GM19099 (cell line): ENCODE data around the gene JTB.

ENCODE experiments used
- POLR2A ChIP-seq: IDR thresholded peaks from 3 replicates; pipeline ENCODE4 v1.6.1; 2011; ENCODE audit warnings: low read depth; ENCODE audit not compliant: insufficient read length; ENCODE audit errors: extremely low read depth

The JTB gene

DNA sequence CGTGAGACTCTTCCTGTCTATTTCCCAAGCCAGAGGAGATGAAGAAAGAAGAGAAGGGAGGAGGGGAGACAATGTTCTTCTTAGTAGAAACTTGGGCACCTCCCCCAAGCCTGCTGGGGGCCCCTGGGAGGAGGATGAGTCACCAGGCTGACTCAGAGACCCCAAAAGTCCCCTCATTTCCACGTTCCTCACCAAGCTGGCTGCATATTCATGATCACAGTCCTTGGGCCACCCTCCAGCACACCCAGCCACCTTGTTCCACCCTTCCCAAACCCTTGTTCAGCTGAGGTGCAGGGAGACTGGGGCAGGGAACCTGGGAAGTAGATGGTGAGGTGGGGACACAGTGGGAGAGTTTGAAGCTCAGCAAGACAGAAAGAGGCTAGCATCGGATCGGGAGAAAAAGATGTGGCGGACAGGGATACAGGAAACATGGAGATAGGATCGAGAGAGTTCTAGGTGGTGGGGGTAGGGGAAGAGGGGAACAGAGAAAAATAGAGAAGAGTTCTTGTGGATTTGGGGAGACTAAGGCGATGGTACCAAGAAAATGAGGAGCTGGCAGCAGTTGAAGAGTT is 8.0 kb upstream of the JTB start:
- peak; percentile 29 for TF ChIP-seq POLR2A

DNA sequence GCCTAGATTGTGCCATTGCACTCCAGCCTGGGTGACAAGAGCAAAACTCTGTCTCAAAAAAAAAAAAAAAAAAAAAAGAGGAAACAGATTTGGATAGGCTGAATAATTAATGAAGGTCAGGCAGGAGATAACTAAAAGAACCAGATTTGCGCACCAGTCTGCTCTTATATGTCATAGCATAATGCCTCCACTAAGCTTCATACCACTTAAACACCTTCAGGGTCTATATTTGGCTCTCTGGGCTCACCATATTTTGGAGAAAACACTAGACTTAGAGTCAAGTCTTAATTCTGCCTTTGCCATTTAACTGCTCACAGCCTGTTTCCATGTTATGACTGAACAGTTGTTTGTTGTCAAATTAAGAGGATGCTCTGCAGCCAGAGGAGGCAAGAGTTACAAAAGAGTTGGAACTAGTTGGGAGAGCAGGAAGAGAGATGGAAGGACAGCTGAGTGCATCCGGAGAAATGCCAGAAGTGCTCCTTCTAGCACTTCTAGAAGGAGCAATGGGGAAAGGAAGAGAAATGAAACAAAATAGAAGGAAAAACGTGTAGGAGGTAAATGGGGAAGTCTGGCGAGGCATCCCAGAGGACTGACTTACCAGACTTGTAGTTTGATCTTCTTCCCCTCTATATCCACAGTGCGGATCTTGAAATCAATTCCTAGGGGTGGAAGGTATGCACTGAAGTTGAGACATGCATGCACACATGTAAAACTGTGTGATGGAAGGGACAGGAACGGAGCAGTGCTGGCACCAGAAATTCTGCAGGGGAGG is 6.8 kb upstream of the JTB start:
- no peak for TF ChIP-seq POLR2A

DNA sequence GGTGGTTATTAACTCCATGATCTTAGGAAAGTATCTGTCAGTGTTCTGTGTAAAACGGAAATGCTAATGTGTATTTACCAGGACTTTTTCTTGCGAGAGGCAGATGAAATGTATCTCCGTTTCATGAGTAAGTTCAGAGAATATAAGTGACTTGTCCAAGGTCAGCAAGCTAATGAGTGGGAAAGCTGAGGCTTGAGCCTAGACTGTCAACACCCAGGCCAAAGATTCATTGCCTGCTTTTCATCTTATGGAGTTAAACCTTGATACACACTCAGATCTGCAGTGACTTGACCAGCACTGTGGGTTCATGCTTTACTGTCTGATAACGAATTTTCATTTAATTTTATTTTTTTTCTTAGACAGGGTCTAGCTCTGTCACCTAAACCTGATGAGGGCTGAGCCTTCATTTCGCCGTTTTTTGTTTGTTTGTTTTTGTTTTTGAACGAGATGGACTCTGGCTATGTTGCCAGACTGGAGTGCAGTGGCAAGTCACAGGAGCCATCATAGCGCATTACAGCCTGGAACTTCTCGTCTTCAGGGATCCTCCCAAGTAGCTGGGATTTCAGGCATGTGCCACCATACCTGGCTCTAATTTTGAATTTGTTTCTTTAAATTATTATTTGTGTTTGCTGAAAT is 918 bp upstream of the JTB start:
- no peak for TF ChIP-seq POLR2A

DNA sequence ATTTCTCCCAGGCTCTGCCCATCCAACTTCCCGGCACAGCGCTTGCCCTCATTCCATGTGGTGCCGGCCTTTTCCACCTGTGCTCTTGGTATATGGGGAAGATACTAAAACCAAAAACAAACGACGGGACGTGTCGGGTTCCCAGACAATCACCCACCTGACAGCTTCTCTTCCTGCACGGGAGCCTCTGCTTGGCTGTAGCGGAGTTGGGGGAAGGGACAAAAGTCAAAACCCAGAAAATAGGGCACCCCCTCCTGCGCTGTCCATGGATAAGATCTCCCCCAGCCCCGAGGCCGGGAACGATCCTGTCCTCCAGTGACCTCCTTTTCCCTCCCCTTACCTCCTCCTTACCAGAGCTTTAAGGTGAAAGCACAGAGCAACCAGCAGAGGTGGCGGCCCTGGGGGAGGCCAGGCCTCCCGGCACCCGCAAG is 640 bp downstream of the JTB start:
- no peak for TF ChIP-seq POLR2A

- TF ChIP-seq POLR2A, result no peak
Observed at GRCh38 chr1:153973525-153973924, 3.9 kb downstream of the JTB start.

DNA sequence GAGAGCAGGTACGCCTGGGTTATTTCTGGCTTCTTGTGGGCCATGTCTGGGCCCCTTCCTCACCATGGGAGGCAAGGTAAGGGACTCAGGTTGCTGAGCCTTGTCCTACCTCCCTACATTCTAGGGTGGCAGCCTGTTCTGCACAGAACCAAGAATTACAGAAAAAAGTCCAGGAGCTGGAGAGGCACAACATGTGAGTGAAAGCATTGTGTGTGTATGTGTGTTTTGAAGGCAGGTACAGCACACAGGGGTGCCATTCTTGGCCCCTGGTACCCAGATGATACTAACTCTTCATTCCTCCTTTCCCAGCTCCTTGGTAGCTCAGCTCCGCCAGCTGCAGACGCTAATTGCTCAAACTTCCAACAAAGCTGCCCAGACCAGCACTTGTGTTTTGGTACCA is 4.4 kb downstream of the JTB start:
- no peak for TF ChIP-seq POLR2A

DNA sequence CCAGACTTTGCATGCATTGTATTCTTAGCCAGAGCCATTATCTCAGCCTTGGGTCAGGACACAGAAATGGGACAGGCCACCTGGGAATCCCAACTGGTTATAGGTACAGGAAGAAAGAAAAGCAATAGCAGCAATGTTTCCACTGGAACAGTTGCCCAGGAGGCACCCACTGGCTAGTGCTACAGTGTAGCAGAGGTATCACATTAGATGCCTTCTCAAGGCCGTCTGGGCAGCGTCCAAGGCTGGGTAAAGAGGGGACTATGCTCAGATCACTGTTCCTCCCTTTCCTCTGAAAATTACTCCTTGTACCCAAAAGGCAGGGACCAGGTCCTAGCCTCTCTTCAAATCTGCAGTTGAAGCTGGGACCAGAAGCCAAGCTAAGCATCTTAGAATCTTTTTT is 7.1 kb downstream of the JTB start:
- TF ChIP-seq POLR2A, result no peak

DNA sequence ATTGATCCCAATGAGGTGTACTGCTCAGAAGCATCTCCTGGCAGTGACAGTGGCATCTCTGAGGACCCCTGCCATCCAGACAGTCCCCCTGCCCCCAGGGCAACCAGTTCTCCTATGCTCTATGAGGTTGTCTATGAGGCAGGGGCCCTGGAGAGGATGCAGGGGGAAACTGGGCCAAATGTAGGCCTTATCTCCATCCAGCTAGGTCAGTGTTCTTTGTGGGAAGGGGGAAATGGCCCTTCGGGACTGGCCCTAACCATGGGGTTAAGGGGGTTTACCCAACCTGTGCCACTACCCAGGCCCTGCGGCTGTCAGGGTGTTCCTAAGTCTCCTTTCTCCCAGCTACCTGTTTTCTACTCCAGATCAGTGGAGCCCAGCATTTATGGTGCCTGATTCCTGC is 8.5 kb downstream of the JTB start:
- no peak for TF ChIP-seq POLR2A

DNA sequence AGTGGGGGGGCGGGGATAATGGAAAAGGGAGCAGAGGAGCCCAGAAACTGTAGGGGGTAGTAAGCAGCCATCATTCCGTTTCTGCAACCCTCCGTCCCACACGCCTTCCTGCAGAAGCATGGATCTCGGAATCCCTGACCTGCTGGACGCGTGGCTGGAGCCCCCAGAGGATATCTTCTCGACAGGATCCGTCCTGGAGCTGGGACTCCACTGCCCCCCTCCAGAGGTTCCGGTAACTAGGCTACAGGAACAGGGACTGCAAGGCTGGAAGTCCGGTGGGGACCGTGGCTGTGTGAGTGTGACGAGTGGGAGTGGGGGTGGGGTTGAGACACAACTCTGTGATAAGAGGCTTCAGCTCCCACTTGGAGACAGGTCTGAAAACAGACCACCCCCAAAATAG is 9.1 kb downstream of the JTB start:
- TF ChIP-seq POLR2A, result no peak

- TF ChIP-seq POLR2A, result no peak
Observed at GRCh38 chr1:153968000-153968363, 9.5 kb downstream of the JTB start.

DNA sequence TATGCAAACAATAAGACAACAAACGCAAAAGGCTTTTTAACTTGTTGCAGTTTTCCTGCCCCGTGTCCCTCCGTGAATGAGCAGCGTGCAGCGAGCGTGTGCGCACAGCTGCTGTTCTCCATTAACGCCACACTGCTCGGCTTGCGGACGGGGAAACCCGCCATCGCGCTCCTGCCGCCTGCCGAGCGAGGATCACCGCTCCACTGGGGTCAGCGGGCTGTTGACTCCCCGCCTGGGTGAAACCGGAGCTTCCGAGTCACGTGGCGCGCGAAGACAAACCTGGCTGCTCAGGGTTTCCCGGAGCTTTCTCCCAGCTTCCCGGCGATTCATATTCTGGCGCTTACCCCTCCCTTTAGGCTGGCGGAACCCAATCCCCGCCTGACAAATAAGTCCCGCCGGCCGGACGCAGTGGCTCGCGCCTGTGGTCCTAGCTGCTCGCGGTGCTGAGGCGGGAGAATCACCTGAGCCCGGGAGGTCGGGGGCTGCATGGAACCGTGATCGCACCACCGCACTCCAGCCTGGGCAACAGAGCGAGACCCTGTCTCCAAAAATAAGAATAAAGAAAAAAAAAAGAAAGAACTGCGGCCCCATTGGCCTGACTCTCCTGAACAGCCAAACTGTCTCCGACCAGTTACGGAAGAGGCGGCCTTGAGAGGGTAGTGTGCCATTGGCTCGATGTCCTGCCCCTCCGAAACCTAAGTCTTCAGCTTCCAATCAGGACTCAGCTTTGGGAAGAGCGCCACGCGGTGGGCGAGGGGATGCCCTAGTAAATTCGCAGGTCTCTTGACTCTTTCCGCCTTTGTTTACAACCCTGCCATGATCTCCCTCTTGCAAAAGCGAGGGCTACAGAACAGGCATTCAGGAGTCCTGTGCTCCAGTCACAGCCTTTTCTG is 10.1 kb downstream of the JTB start, which contains the start of gene CREB3L4:
Gene CREB3L4 (plus strand): TSS at position 796 of the 893 bp plus-strand sequence. CDS start 624 bp downstream, outside the sequence.
- TF ChIP-seq POLR2A, result peak; percentile 77

GRCh38 chr1:153963850-153964331 is 13.6 kb downstream of the JTB start:
- TF ChIP-seq POLR2A, result no peak

GRCh38 chr1:153963030-153963849 is 14.2 kb downstream of the JTB start, which contains the start of gene SLC39A1:
Gene SLC39A1, minus strand, starts transcription at chr1:153963537. Its CDS starts 822 bp downstream, at chr1:153962715.
- TF ChIP-seq POLR2A, result peak; percentile 82
